Stimulated activated CD4-positive, alpha-beta T cell treated with anti-CD3 and anti-CD28 coated beads, Interleukin-1b, Interleukin-23, amount 100 ng/mL, for 48 hours (primary cell): ENCODE measurements around the gene UNC13B.
A peak's percentile ranks its signal among the peaks of the same experiment; 100 is the strongest.
"Not testable (repeated sequence)": the region's sequence is repeated elsewhere in the genome, so short reads cannot be mapped to it uniquely, and the experiment has no call there.

Source experiments
- DNase-seq: peaks from one replicate; pipeline ENCODE4 v3.0.0-alpha.2; 2020

UNC13B gene

DNA sequence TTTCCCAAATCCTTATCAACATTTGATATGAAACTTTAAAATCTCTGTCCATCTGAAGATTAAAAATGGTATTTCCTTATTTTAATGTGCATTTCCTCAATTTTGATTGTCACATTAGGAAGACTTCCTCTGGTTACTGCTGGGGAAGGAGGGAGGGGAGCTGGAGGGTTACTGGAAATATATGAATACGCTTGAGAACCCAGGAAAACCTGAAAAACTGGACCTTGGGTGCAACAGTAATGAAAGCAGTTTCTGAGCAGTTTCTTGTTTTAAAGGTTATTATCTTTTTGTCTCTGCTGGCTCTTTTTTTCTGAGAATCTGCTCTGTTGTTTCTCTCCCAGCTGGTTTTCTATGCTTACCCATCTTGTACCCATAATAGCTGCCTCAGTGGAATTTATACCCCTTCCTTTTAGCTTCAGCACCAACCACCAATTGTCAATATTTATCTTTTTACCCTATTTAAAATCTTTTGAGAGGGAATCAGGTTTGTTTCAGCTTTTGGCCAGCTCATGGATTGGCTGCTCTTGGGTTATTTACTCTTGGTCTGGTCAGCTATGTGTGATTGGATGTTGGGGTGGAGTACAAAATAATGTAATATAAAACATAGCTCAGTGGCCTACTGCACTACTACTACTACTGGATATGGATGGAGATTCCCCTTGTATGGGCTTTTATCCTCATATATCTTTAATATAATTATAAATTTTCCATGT is 67.4 kb downstream of the UNC13B start:
- no peak for DNase-seq

DNA sequence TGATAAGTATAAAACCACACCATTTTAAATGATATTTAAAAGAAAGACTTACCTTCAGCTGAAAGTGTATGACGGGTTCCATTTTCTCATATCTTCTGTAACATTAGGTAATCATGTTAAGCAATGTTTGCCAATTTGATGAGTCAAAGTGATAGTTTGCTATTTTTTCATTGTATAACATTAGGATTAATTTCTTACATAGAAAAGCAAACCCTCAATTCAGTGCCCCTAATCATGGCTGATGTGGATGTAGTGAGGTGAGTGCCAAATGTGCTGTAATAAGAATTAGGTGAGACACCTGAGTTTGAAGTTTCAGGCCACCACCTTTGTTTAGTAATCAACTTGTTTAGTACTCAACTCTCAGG is 68.0 kb downstream of the UNC13B start:
- DNase-seq: no peak

- no peak for DNase-seq
Observed at GRCh38 chr9:35232867-35233544, 71.2 kb downstream of the UNC13B start.

- DNase-seq: no peak
Observed at GRCh38 chr9:35236692-35237091, 74.9 kb downstream of the UNC13B start.

- DNase-seq: no peak
Observed at GRCh38 chr9:35237311-35237710, 75.5 kb downstream of the UNC13B start.

GRCh38 chr9:35245945-35246344 is 84.1 kb downstream of the UNC13B start:
- not testable (repeated sequence) for DNase-seq

- DNase-seq: no peak
Observed at GRCh38 chr9:35253075-35253474, 91.3 kb downstream of the UNC13B start.

DNA sequence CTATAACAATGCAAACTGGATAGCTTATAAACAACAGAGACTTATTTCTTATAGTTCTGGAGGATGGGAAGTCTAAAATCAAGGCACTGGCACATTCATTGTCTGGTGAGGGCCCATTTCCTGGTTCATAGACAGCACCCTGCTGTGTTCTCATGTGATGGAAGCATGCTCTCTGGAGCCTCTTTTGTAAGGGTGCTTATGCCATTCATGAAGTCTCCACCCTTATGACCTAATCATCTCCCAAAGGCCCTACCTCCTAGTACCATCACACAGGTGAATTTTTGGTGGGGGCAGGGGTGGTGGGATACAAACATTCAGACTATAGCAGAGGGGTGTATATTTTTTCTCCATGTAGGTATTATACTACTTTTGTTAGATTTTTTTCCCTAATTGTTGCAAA is 92.4 kb downstream of the UNC13B start:
- DNase-seq: no peak

DNA sequence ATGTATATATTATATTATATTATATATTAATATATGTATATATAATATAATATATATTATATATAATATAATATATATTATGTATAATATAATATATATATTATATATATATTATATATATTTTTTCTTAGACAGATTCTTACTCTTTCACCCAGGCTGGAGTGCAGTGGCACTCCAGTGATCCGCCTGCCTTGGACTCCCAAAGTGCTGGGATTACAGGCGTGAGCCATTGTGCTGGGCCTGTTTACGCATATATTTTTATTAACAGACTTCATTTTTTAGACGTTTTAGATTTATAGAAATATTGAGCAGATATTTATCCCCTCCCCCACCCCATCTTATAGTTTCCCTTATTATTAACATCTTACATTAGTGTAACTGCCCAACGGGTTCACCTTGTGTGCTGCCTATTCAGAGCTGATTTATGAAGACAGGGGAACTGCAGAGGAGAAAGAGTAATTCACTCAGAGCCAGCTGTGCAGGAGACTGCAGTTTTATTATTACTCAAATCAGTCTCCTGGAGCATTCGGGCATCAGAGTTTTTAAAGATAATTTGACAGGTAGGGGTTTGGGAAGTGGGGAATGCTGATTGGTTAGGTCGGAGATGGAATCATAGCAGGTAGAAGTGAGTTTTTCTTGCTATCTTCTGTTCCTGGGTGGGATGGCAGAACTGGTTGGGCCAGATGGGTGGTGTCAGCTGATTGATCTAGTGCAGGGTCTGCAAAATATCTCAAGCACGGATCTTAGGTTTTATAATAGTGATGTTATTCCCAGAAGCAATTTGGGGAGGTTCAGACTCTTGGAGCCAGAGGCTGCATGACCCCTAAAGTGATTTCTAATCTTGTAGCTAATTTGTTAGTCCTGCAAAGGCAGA is 93.4 kb downstream of the UNC13B start:
- DNase-seq: no peak

DNA sequence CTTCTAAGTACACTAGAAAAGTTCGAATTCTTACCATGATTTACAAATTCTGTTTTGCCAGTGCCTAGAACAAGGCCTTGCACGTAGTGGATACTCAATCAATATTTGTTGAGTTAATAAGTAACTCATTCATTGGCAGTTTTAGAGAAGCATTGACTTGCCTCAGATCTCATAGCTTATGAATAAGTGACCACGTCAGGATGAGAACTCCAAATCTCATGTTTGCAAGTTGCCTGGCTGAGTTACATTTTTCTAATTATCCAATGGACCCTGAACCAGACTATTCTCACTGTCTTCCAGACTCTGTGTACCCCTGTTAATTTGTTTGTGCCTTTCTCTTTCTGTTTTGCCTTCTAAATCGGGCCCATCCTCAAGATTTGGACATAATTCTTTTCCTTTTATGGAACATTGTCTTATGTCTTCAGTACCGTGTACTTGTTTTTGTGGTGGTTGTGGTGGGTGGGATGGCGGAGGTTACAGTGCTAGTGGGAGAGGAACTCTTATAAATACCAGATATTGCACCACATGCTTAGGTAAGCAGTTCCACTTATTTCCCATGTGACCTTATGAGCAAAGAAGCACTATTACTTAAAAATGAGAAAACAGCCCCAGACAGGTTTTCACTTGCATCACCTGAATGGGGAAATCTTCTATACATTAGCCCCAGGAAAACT is 96.3 kb downstream of the UNC13B start:
- DNase-seq: no peak

- peak; percentile 30 for DNase-seq
Observed at GRCh38 chr9:35258660-35259474, 97.1 kb downstream of the UNC13B start.

DNA sequence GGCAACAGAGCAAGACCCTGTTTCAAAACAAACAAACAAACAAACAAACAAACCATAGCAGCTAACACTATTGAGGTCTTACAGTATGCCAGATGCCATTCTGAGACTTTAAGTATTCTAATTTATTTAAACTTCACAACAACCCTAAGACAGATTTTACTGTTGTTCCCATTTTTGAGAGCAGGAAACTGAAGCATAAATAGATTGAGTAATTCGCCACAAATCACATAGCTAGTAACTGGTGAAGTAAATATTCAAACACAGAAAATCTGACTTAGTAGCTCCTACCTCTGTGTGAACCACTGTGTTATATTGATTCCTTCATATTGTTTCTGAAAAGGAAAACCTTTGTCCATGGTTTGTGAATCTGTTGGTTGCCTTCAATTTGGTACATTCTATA is 98.4 kb downstream of the UNC13B start:
- no peak for DNase-seq

DNA sequence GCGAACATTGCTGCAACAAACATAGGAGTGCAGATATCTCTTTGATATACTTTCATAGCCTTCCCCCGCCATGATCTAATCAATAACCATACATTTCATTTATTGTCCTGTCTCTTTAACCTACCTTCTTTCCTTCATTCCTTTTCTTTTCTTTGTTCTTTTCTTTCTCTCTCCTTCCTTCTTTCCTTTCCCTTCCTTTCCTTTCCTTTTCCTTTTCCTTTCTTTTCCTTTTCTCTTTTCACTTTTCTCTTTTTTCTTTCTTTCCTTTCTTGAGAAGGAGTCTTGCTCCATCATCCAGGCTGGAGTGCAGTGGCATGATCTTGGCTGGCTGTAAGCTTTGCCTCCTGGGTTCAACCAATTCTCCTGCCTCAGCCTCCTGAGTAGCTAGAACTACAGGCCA is 100.3 kb downstream of the UNC13B start:
- DNase-seq: no peak

DNA sequence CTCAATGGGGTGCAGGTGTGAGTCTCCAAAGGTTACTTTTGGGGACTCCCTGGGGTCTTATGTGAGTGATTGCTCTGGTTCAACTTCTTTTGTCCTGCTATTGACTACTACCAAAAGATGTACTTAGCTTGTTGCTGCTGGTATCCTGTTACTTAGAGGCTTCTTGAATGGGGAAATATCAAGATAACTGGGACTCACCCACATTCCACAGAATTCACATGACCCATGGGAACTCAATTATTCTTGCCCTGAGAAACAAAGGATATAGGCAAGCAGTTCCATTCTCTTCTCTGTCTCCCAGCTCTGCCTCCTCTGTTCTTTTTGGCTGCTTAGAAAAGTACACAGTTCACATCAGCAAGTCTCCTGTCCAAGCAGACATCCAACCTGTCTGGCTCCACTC is 105.9 kb downstream of the UNC13B start:
- DNase-seq: no peak

DNA sequence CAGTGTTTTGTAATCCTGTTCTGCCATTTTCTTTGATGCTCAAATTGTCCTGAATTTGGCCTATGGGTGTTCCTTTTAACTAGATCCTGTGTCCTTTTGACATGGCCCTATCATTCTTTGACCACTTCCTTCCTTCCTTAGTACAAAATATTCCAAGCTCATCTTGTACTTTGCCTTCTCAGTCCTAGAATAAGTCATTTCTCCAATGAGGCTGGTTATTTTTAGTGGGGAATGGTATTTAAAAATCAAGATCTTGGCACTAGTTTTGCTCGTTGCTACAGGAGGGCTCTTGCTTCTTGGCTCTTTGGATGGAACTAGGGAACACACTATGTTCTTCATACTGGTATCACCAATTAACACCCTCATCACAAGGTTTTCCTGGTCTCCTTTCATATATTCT is 108.1 kb downstream of the UNC13B start:
- no peak for DNase-seq

DNA sequence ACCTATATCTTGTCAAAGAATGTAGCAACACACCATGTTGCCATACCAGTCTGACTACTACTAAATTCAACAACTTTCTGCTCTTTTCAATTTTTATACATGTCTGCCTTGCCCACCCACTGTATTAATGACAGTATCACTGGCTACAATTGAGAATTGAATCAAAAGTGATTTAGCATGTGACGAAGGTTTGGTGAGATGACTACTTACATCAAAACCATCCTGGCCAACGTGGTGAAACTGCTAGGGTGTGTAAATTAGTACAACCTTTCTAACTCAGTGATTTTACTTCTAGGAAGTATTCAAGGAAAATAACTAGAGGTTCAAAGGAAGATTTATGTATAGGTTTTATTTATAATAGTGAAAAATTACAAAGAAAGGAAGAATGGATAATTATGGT is 109.8 kb downstream of the UNC13B start:
- DNase-seq: no peak

DNA sequence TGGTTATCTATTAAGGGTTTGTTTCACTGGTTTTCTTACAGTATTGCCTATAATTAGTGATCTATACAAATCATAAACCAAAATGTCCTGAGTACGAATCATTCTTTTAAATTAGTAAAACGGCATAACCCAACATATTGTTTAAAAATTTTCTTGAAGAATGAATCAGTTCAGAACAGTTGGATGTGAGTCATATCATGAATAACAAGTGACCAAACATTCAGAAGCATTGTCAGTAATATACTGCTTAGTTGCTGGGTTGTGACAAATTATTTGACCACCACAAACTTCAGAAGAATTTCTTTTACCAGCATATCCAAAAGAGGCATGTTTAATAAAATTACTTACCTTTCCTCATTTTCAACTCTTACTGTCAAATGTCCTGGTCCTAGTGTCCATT is 111.2 kb downstream of the UNC13B start:
- no peak for DNase-seq

DNA sequence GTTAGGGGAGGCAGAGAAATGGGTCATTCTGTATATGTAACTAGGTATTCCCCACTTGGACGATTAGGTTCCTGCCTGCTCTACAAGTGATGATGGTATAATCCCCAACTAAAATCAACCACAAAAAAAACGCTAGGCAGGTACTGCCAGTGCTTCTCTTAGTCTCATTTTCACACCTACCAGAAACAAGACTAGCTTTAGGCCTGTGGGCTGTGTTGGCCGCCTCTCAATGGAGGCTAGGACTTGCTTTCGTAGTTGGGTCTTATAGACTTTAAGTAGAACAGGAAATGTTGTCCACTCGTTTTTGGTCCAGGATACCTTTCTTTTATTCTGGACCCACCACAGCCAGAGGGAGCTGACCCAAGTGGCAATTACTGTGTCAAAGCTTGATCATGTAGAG is 111.8 kb downstream of the UNC13B start:
- no peak for DNase-seq

GRCh38 chr9:35274993-35275392 is 113.2 kb downstream of the UNC13B start:
- no peak for DNase-seq

DNA sequence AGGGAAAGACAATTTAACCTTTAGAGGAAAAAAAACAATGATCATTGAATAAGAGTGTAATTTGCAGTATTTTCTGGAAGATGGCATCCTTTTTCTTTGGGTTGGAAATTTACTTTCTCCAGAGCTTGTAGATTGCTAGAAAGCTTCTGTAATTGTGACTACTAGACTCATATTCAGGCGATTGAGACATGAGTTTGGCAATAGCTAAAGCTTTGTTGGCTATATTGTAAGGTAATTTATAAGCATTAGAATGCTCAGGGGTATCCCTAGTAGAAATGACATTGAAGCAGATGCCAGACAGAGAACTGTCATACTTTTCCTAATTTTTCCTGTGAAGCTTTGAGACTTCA is 115.3 kb downstream of the UNC13B start:
- no peak for DNase-seq

DNA sequence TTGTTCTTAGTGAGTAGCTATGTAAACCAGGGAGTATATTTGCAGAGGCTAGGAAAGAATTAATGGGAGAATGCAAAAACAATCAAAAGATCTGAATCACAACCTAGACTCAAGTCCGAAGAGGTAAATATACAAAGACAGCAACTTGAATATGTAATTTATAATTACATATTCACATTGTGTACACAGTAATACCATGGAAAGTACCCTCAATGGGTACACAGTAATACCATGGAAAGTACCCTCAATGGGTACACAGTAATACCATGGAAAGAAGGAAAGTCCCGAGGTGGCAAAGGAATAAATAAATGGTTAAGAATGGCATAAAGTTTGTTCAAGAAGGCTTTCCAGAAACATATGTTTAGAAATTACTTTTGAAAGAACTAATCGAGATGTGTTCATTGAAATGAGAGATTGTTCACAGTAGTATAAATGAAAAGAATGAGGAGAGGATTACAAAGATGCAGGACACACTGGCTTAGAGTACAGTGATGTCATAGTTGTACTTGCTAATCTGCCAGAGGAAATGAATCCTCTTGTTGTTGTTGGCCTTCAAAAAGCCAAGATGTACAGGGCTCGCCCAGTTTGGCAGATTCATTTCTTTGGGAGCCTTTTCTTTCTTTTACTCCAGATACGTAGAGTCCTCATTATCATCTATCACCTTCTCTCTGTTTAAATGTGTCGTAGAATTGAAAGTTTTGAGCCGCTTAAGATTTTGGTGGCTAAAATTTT is 116.0 kb downstream of the UNC13B start:
- no peak for DNase-seq

DNA sequence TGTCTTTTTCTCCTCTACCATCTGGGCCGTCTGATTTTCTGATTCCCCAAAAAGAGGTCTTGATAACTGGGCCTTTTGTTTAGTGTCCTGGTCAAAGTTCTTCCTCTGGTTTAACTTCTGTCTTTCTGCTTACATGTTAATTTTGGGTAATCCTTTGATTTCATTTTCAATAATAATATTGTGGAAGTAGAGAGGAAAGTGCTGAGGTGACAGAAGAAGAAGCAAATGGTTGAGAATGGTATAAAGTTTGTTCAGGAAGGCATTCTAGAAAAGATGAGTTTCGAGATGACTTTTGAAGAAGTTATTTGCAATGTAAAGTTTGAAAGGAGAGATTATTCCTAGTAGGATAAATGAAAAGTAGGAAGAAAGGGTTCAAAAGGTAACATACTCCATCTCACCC is 118.1 kb downstream of the UNC13B start:
- DNase-seq: no peak
